Measurements from ENCODE around the gene DIS3L2.

DNA sequence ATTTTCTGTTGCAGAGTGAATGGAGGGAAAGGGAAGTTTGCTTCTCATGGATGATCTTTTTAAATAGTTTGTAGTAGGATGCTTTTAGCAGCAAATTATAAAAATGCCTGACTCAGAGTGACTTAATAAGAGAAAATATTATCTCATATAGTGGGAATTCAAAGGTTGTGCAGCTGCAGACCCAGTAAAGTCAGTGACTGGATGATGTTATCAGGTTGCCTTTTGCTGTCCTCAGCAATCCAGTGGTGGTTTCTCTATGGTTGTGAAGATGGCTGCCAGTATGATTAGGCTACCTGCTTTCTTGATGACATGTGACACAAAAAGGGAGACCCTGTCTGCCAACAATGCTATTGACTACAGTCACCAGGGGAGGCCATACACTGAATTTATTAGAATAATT, 184.8 kb downstream of the DIS3L2 start:
- TF ChIP-seq, protein P1, sequence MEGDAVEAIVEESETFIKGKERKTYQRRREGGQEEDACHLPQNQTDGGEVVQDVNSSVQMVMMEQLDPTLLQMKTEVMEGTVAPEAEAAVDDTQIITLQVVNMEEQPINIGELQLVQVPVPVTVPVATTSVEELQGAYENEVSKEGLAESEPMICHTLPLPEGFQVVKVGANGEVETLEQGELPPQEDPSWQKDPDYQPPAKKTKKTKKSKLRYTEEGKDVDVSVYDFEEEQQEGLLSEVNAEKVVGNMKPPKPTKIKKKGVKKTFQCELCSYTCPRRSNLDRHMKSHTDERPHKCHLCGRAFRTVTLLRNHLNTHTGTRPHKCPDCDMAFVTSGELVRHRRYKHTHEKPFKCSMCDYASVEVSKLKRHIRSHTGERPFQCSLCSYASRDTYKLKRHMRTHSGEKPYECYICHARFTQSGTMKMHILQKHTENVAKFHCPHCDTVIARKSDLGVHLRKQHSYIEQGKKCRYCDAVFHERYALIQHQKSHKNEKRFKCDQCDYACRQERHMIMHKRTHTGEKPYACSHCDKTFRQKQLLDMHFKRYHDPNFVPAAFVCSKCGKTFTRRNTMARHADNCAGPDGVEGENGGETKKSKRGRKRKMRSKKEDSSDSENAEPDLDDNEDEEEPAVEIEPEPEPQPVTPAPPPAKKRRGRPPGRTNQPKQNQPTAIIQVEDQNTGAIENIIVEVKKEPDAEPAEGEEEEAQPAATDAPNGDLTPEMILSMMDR (IDR thresholded peaks at IDR 0.05): no peak
- no peak for TF ChIP-seq POLR2A (IDR thresholded peaks at IDR 0.05)
